Kidney epithelial cell (primary cell): ENCODE data around the gene C1QTNF12. TPM values are rescaled to one million over a fixed set of nuclear protein-coding genes. Genes with fewer than 3 reads are reported as not detected.

Experiments
- DNase-seq: peaks from one replicate; pipeline ENCODE4 v3.0.0-alpha.2; 2010; ENCODE audit warnings: low read depth
- H3K27me3 ChIP-seq: 2 replicates; pipeline ENCODE4 v1.6.0; 2011; ENCODE audit warnings: low read length; ENCODE audit not compliant: control insufficient read depth, insufficient read depth
- H3K36me3 ChIP-seq: 2 replicates; pipeline ENCODE4 v1.5.1; 2011; ENCODE audit warnings: low read length; ENCODE audit not compliant: control insufficient read depth, insufficient read depth
- H3K4me3 ChIP-seq: 2 replicates; pipeline ENCODE4 v1.5.1; 2011; ENCODE audit warnings: low read depth, mild to moderate bottlenecking, control low read depth, low read length
- total RNA-seq: library from RNA; depleted of rRNA; stranded (reverse); fragments of >200 nt; gene quantifications from 2 replicates; pipeline ENCODE4 v1.2.3, GENCODE V29; 2015
- TF ChIP-seq, protein P1 (sequence below): IDR thresholded peaks from 2 replicates; pipeline ENCODE4 v1.5.1; 2011; ENCODE audit warnings: mild to moderate bottlenecking, moderate library complexity, low read length, control low read depth, inconsistent platforms; ENCODE audit not compliant: insufficient read depth, poor library complexity, severe bottlenecking

The C1QTNF12 gene
- total RNA-seq, 1 donor from 2014 or later: 0.88 TPM

DNA sequence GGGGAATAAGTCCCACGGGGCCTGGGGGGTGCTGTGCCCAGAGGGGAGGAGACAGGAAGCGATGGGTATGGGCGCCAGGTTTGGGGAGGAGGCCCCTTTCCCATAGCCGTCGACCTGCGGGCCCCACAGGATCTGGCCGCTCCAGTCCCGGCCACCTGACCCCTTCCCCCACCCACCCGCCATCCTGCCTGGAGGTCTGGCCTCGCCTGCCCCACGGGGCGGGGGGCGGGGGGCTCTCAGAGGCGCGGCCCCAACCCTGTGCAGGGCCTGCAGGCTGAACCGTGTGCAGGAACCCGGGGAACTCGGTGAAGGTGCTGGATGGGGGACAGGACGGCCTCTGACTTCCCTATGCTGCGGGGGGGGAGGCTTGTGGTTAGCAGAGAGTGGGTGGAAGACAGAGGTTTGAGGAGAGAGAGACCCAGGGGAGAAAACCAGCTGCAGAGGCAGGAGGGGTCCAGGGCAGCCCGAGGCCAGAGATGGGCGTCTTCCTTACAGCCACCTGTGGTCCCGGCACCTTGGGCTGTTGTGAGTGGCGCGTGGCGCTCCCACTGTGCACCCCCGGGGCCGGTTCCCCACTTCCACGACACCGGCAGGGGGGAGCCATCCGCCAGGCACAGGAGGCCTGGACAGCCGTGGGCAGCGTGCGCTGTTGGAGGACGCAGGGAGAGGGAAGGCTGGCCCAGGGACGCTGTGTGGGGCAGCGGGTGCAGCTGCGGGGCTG lies 37.6 kb downstream of the C1QTNF12 start:
- H3K27me3 ChIP-seq: peaks cover 14% of the 10 kb centered on the region
- no peaks in the 10 kb centered on the region for H3K36me3 ChIP-seq
- TF ChIP-seq, protein P1, sequence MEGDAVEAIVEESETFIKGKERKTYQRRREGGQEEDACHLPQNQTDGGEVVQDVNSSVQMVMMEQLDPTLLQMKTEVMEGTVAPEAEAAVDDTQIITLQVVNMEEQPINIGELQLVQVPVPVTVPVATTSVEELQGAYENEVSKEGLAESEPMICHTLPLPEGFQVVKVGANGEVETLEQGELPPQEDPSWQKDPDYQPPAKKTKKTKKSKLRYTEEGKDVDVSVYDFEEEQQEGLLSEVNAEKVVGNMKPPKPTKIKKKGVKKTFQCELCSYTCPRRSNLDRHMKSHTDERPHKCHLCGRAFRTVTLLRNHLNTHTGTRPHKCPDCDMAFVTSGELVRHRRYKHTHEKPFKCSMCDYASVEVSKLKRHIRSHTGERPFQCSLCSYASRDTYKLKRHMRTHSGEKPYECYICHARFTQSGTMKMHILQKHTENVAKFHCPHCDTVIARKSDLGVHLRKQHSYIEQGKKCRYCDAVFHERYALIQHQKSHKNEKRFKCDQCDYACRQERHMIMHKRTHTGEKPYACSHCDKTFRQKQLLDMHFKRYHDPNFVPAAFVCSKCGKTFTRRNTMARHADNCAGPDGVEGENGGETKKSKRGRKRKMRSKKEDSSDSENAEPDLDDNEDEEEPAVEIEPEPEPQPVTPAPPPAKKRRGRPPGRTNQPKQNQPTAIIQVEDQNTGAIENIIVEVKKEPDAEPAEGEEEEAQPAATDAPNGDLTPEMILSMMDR: no peak
- H3K4me3 ChIP-seq: no peak overlapping the region
- no peak for DNase-seq

GRCh38 chr1:1207571-1207892 lies 39.0 kb downstream of the C1QTNF12 start:
- Histone ChIP-seq H3K27me3 (peaks cover 17% of the 10 kb centered on the region), H3K36me3 (no peaks in the 10 kb centered on the region), H3K4me3 (no peak overlapping the region)
- TF ChIP-seq, protein P1: no peak
- DNase-seq: no peak

- Histone ChIP-seq H3K27me3 (peaks cover 17% of the 10 kb centered on the region), H3K4me3 (no peak overlapping the region), H3K36me3 (no peaks in the 10 kb centered on the region)
- TF ChIP-seq, protein P1: no peak
- no peak for DNase-seq
Measured at GRCh38 chr1:1206966-1207531, 39.5 kb downstream of the C1QTNF12 start.

- DNase-seq: no peak
- TF ChIP-seq, protein P1: no peak
- H3K27me3 ChIP-seq: peaks cover 17% of the 10 kb centered on the region
- peak within 1 kb of the TSS; percentile 22 for H3K4me3 ChIP-seq
- H3K36me3 ChIP-seq: no peaks in the 10 kb centered on the region
Measured at GRCh38 chr1:1206376-1206965, 40.1 kb downstream of the C1QTNF12 start, which contains the start of gene TNFRSF18. TNFRSF18 (minus strand) TSS chr1:1206592; CDS start chr1:1206571, 21 bp downstream.

- DNase-seq: no peak
- TF ChIP-seq, protein P1: no peak
- Histone ChIP-seq H3K36me3 (no peaks in the 10 kb centered on the region), H3K4me3 (peak overlapping the region; percentile 22), H3K27me3 (peaks cover 17% of the 10 kb centered on the region)
Measured at GRCh38 chr1:1205769-1206375, 40.6 kb downstream of the C1QTNF12 start.
